ENCODE data around the gene DYNC2H1. TPM values are rescaled to one million over a fixed set of nuclear protein-coding genes. Genes with fewer than 3 reads are reported as not detected.
"Not testable (repeated sequence)": the region's sequence is repeated elsewhere in the genome, so short reads cannot be mapped to it uniquely, and the experiment has no call there.

Gene DYNC2H1
- total RNA-seq, 2 experiments from 2014 or later = 3.0 to 3.2 TPM

GRCh38 chr11:103358251-103358650 is 249.0 kb downstream of the DYNC2H1 start:
- DNase-seq = no peak
- Mint-ChIP-seq H3K27me3 (no peaks in the 10 kb centered on the region), H3K36me3 (no peaks in the 10 kb centered on the region), H3K4me1 (no peaks in the 10 kb centered on the region), H3K9me3 (no peaks in the 10 kb centered on the region), H3K4me3 (no peak overlapping the region), H3K27ac (no peak overlapping the region)

- H3K4me3 Mint-ChIP-seq = no peak overlapping the region
- no peaks in the 10 kb centered on the region for H3K4me1 Mint-ChIP-seq
- DNase-seq = no peak
- no peaks in the 10 kb centered on the region for H3K27me3 Mint-ChIP-seq
- H3K9me3 Mint-ChIP-seq = no peaks in the 10 kb centered on the region
- H3K27ac Mint-ChIP-seq = no peak overlapping the region
- H3K36me3 Mint-ChIP-seq = no peaks in the 10 kb centered on the region
Observed at GRCh38 chr11:103359216-103359615, 250.0 kb downstream of the DYNC2H1 start.

- Mint-ChIP-seq H3K9me3 (no peaks in the 10 kb centered on the region), H3K36me3 (no peaks in the 10 kb centered on the region)
Observed at GRCh38 chr11:103364687-103365086, 255.5 kb downstream of the DYNC2H1 start.

GRCh38 chr11:103367650-103368049 is 258.4 kb downstream of the DYNC2H1 start:
- no peak for DNase-seq
- no peaks in the 10 kb centered on the region for H3K27me3 Mint-ChIP-seq
- H3K4me1 Mint-ChIP-seq = no peaks in the 10 kb centered on the region
- H3K36me3 Mint-ChIP-seq = no peaks in the 10 kb centered on the region
- no peak overlapping the region for H3K4me3 Mint-ChIP-seq
- H3K9me3 Mint-ChIP-seq = no peaks in the 10 kb centered on the region
- no peak overlapping the region for H3K27ac Mint-ChIP-seq

More at GRCh38 chr11:103364687-103365086, 255.5 kb downstream of the DYNC2H1 start:
- H3K4me1 Mint-ChIP-seq = no peaks in the 10 kb centered on the region
- no peak overlapping the region for H3K4me3 Mint-ChIP-seq
- H3K27ac Mint-ChIP-seq = no peak overlapping the region
- no peak for DNase-seq
- no peaks in the 10 kb centered on the region for H3K27me3 Mint-ChIP-seq

- Mint-ChIP-seq H3K4me3 (no peak overlapping the region), H3K36me3 (no peaks in the 10 kb centered on the region), H3K9me3 (no peaks in the 10 kb centered on the region), H3K27me3 (no peaks in the 10 kb centered on the region), H3K27ac (no peak overlapping the region), H3K4me1 (no peaks in the 10 kb centered on the region)
- no peak for DNase-seq
Observed at GRCh38 chr11:103368145-103368544, 258.9 kb downstream of the DYNC2H1 start.

- no peaks in the 10 kb centered on the region for H3K27me3 Mint-ChIP-seq
- no peak for DNase-seq
- H3K4me1 Mint-ChIP-seq = no peaks in the 10 kb centered on the region
- H3K27ac Mint-ChIP-seq = no peak overlapping the region
- H3K4me3 Mint-ChIP-seq = no peak overlapping the region
- peaks cover 6% of the 10 kb centered on the region for H3K9me3 Mint-ChIP-seq
- peaks cover 5% of the 10 kb centered on the region for H3K36me3 Mint-ChIP-seq
Observed at GRCh38 chr11:103370076-103370475, 260.9 kb downstream of the DYNC2H1 start.

- peaks cover 8% of the 10 kb centered on the region for H3K36me3 Mint-ChIP-seq
- peaks cover 10% of the 10 kb centered on the region for H3K9me3 Mint-ChIP-seq
- no peaks in the 10 kb centered on the region for H3K4me1 Mint-ChIP-seq
- DNase-seq = no peak
- H3K27ac Mint-ChIP-seq = no peak overlapping the region
- H3K4me3 Mint-ChIP-seq = no peak overlapping the region
- H3K27me3 Mint-ChIP-seq = no peaks in the 10 kb centered on the region
Observed at GRCh38 chr11:103372906-103373305, 263.7 kb downstream of the DYNC2H1 start.

GRCh38 chr11:103374227-103374626 is 265.0 kb downstream of the DYNC2H1 start:
- H3K9me3 Mint-ChIP-seq = peaks cover 10% of the 10 kb centered on the region
- not testable (repeated sequence) for H3K27ac Mint-ChIP-seq, H3K4me1 Mint-ChIP-seq, H3K4me3 Mint-ChIP-seq, H3K27me3 Mint-ChIP-seq, H3K36me3 Mint-ChIP-seq, DNase-seq

- DNase-seq = no peak
- Mint-ChIP-seq H3K27me3 (no peaks in the 10 kb centered on the region), H3K4me1 (no peaks in the 10 kb centered on the region), H3K4me3 (no peak overlapping the region), H3K9me3 (peaks cover 10% of the 10 kb centered on the region), H3K36me3 (peaks cover 8% of the 10 kb centered on the region), H3K27ac (no peak overlapping the region)
Observed at GRCh38 chr11:103378931-103379330, 269.7 kb downstream of the DYNC2H1 start.

- Mint-ChIP-seq H3K9me3 (peaks cover 4% of the 10 kb centered on the region), H3K27ac (no peak overlapping the region), H3K36me3 (peaks cover 3% of the 10 kb centered on the region), H3K4me3 (no peak overlapping the region), H3K4me1 (peaks cover 7% of the 10 kb centered on the region), H3K27me3 (no peaks in the 10 kb centered on the region)
- DNase-seq = no peak
Observed at GRCh38 chr11:103380031-103380430, 270.8 kb downstream of the DYNC2H1 start.

- Mint-ChIP-seq H3K36me3 (peaks cover 3% of the 10 kb centered on the region), H3K27me3 (no peaks in the 10 kb centered on the region), H3K27ac (no peak overlapping the region), H3K9me3 (peaks cover 6% of the 10 kb centered on the region), H3K4me1 (peaks cover 7% of the 10 kb centered on the region), H3K4me3 (no peak overlapping the region)
- DNase-seq = no peak
Observed at GRCh38 chr11:103384652-103385051, 275.4 kb downstream of the DYNC2H1 start.

- H3K36me3 Mint-ChIP-seq = peaks cover 7% of the 10 kb centered on the region
- H3K4me1 Mint-ChIP-seq = no peaks in the 10 kb centered on the region
- no peaks in the 10 kb centered on the region for H3K27me3 Mint-ChIP-seq
- H3K9me3 Mint-ChIP-seq = peaks cover 2% of the 10 kb centered on the region
- DNase-seq = no peak
- H3K4me3 Mint-ChIP-seq = no peak overlapping the region
- H3K27ac Mint-ChIP-seq = no peak overlapping the region
Observed at GRCh38 chr11:103395612-103396011, 286.4 kb downstream of the DYNC2H1 start.

- Mint-ChIP-seq H3K4me1 (no peaks in the 10 kb centered on the region), H3K27me3 (no peaks in the 10 kb centered on the region), H3K36me3 (peaks cover 7% of the 10 kb centered on the region), H3K9me3 (peaks cover 4% of the 10 kb centered on the region), H3K27ac (no peak overlapping the region), H3K4me3 (no peak overlapping the region)
- DNase-seq = no peak
Observed at GRCh38 chr11:103396237-103396636, 287.0 kb downstream of the DYNC2H1 start.

GRCh38 chr11:103397369-103397768 is 288.1 kb downstream of the DYNC2H1 start:
- H3K4me1 Mint-ChIP-seq = no peaks in the 10 kb centered on the region
- H3K4me3 Mint-ChIP-seq = no peak overlapping the region
- no peaks in the 10 kb centered on the region for H3K27me3 Mint-ChIP-seq
- DNase-seq = no peak
- no peak overlapping the region for H3K27ac Mint-ChIP-seq
- peaks cover 6% of the 10 kb centered on the region for H3K9me3 Mint-ChIP-seq
- H3K36me3 Mint-ChIP-seq = peaks cover 7% of the 10 kb centered on the region

GRCh38 chr11:103398829-103399228 is 289.6 kb downstream of the DYNC2H1 start:
- Mint-ChIP-seq H3K27me3 (no peaks in the 10 kb centered on the region), H3K9me3 (peaks cover 6% of the 10 kb centered on the region), H3K4me3 (no peak overlapping the region), H3K4me1 (no peaks in the 10 kb centered on the region), H3K27ac (no peak overlapping the region), H3K36me3 (peaks cover under 1% of the 10 kb centered on the region)
- DNase-seq = no peak

GRCh38 chr11:103406357-103406756 is 297.1 kb downstream of the DYNC2H1 start:
- peaks cover 2% of the 10 kb centered on the region for H3K9me3 Mint-ChIP-seq
- no peak for DNase-seq
- no peak overlapping the region for H3K27ac Mint-ChIP-seq
- no peaks in the 10 kb centered on the region for H3K27me3 Mint-ChIP-seq
- H3K4me1 Mint-ChIP-seq = no peaks in the 10 kb centered on the region
- H3K36me3 Mint-ChIP-seq = no peaks in the 10 kb centered on the region
- no peak overlapping the region for H3K4me3 Mint-ChIP-seq

GRCh38 chr11:103407641-103408040 is 298.4 kb downstream of the DYNC2H1 start:
- no peaks in the 10 kb centered on the region for H3K4me1 Mint-ChIP-seq
- no peak overlapping the region for H3K27ac Mint-ChIP-seq
- H3K9me3 Mint-ChIP-seq = no peaks in the 10 kb centered on the region
- no peaks in the 10 kb centered on the region for H3K27me3 Mint-ChIP-seq
- no peaks in the 10 kb centered on the region for H3K36me3 Mint-ChIP-seq
- H3K4me3 Mint-ChIP-seq = no peak overlapping the region
- DNase-seq = no peak
